Smooth muscle cell (in vitro differentiated cells): Measurements from ENCODE around the gene CDHR3. TPM values are rescaled to one million over a fixed set of nuclear protein-coding genes. Genes with fewer than 3 reads are reported as not detected.

Source experiments
- DNase-seq: peaks from one replicate; lab custom pipeline; 2025; ENCODE audit not compliant: unreplicated experiment; lab: John Stamatoyannopoulos, UW
- H2AFZ ChIP-seq: fragments of 200-600 bp; sonication (generic); 2 replicates; pipeline ENCODE4 v1.6.0; 2016; ENCODE audit warnings: antibody characterized with exemption, low read depth, mild to moderate bottlenecking
- H3F3A ChIP-seq: fragments of 200-600 bp; sonication (generic); 2 replicates; pipeline ENCODE4 v1.6.0; 2017; ENCODE audit warnings: antibody characterized with exemption, low read depth
- H3K27ac ChIP-seq: fragments of 200-600 bp; sonication (generic); 2 replicates; pipeline ENCODE4 v1.5.1; 2016; ENCODE audit warnings: low read depth, mild to moderate bottlenecking
- H3K27me3 ChIP-seq: fragments of 200-600 bp; sonication (generic); 2 replicates; pipeline ENCODE4 v1.6.1; 2016; ENCODE audit warnings: low read depth, mild to moderate bottlenecking
- H3K36me3 ChIP-seq: fragments of 200-600 bp; sonication (generic); 2 replicates; pipeline ENCODE4 v1.5.1; 2016; ENCODE audit warnings: low read depth
- H3K4me1 ChIP-seq: fragments of 200-600 bp; sonication (generic); 2 replicates; pipeline ENCODE4 v1.5.1; 2016; ENCODE audit warnings: low read depth
- H3K4me2 ChIP-seq: fragments of 200-600 bp; sonication (generic); 2 replicates; pipeline ENCODE4 v1.6.0; 2016; ENCODE audit warnings: mild to moderate bottlenecking
- H3K4me3 ChIP-seq: fragments of 200-600 bp; sonication (generic); 2 replicates; pipeline ENCODE4 v1.5.1; 2016; ENCODE audit warnings: mild to moderate bottlenecking
- H3K79me2 ChIP-seq: fragments of 200-600 bp; sonication (generic); 2 replicates; pipeline ENCODE4 v1.6.0; 2016; ENCODE audit warnings: low read depth, mild to moderate bottlenecking
- H3K9ac ChIP-seq: fragments of 200-600 bp; sonication (generic); 2 replicates; pipeline ENCODE4 v1.6.0; 2016; ENCODE audit warnings: low read depth
- H3K9me3 ChIP-seq: fragments of 200-600 bp; sonication (generic); replicated peaks from 2 replicates; pipeline ENCODE4 v1.5.1; 2016; ENCODE audit warnings: low read depth
- H4K20me1 ChIP-seq: fragments of 200-600 bp; sonication (generic); 2 replicates; pipeline ENCODE4 v1.6.0; 2016; ENCODE audit warnings: low read depth
- CTCF ChIP-seq: fragments of 200-600 bp; sonication (generic); IDR thresholded peaks from 2 replicates; pipeline ENCODE4 v1.5.1; 2017; ENCODE audit warnings: borderline replicate concordance, mild to moderate bottlenecking, antibody characterized with exemption; ENCODE audit not compliant: insufficient read depth, poor library complexity, severe bottlenecking
- WGBS: methylation state at CpG from one replicate; pipeline ENCODE4 v1.1.7; 2016; ENCODE audit warnings: low lambda C conversion rate; 5-methylcytosine and 5-hydroxymethylcytosine counted together
- polyA plus RNA-seq: library from polyadenylated mRNA; unstranded; fragments of >200 nt; fragmentation: Nextera tagmentation; extraction: Ambion mirVana; gene quantifications from 2 replicates; pipeline ENCODE4 v1.2.1, GENCODE V29; 2016
- total RNA-seq: library from RNA; depleted of rRNA; stranded (reverse); fragments of >200 nt; gene quantifications from 2 replicates; pipeline ENCODE4 v1.2.3, GENCODE V29; 2014

Gene CDHR3
- total and polyA plus RNA-seq, 2 experiments from 2014 or later: 0.31 to 1.7 TPM

- no peaks in the 10 kb centered on the region for H3K9me3 ChIP-seq
- H3F3A ChIP-seq: no peaks in the 10 kb centered on the region
- H2AFZ ChIP-seq: no peak overlapping the region
- no peak overlapping the region for H3K27ac ChIP-seq
- no peak overlapping the region for H3K4me3 ChIP-seq
- no peak overlapping the region for H3K4me2 ChIP-seq
- no peaks in the 10 kb centered on the region for H3K36me3 ChIP-seq
- no peaks in the 10 kb centered on the region for H3K27me3 ChIP-seq
- no peaks in the 10 kb centered on the region for H3K79me2 ChIP-seq
- no peak for TF ChIP-seq CTCF
- WGBS: 58% methylated on average over 2 of the region's 2 CpGs
- H4K20me1 ChIP-seq: no peaks in the 10 kb centered on the region
- no peak overlapping the region for H3K9ac ChIP-seq
- peaks cover 4% of the 10 kb centered on the region for H3K4me1 ChIP-seq
- no peak for DNase-seq
These were observed 112.9 kb downstream of the CDHR3 start for GRCh38 chr7:106075937-106076336.

- Histone ChIP-seq H2AFZ (no peak overlapping the region), H3F3A (no peaks in the 10 kb centered on the region), H3K9me3 (no peaks in the 10 kb centered on the region), H3K4me2 (no peak overlapping the region), H4K20me1 (no peaks in the 10 kb centered on the region), H3K9ac (no peak overlapping the region), H3K36me3 (no peaks in the 10 kb centered on the region), H3K4me1 (peaks cover 4% of the 10 kb centered on the region), H3K4me3 (no peak overlapping the region), H3K27ac (no peak overlapping the region), H3K79me2 (no peaks in the 10 kb centered on the region), H3K27me3 (no peaks in the 10 kb centered on the region)
- WGBS: 96% methylated on average over 2 of the region's 2 CpGs
- DNase-seq: no peak
- no peak for TF ChIP-seq CTCF
These were observed 113.5 kb downstream of the CDHR3 start for GRCh38 chr7:106076537-106076936.

GRCh38 chr7:106080300-106080987 is 117.4 kb downstream of the CDHR3 start:
- no peaks in the 10 kb centered on the region for H3F3A ChIP-seq
- no peaks in the 10 kb centered on the region for H4K20me1 ChIP-seq
- H2AFZ ChIP-seq: no peak overlapping the region
- H3K4me1 ChIP-seq: no peaks in the 10 kb centered on the region
- DNase-seq: no peak
- TF ChIP-seq CTCF: no peak
- 96% methylated on average over 6 of the region's 6 CpGs for WGBS
- H3K36me3 ChIP-seq: no peaks in the 10 kb centered on the region
- H3K27me3 ChIP-seq: no peaks in the 10 kb centered on the region
- no peak overlapping the region for H3K27ac ChIP-seq
- no peak overlapping the region for H3K4me3 ChIP-seq
- H3K4me2 ChIP-seq: no peak overlapping the region
- H3K9ac ChIP-seq: no peak overlapping the region
- no peaks in the 10 kb centered on the region for H3K9me3 ChIP-seq
- H3K79me2 ChIP-seq: no peaks in the 10 kb centered on the region
